Lower leg skin (tissue), 4 donors: Measurements from ENCODE around the gene METTL26. TPM values are rescaled to one million over a fixed set of nuclear protein-coding genes. Genes with fewer than 3 reads are reported as not detected.

Experiments
- DNase-seq, 2 donors: peaks; one replicate each; pipeline ENCODE4 v3.0.0-alpha.2; 2019; ENCODE audit warnings: low spot score in 2 of 2
- H3K4me3 ChIP-seq: fragments of 200-600 bp; sonication (generic); 2 replicates; pipeline ENCODE4 v1.5.1; 2017; ENCODE audit warnings: mild to moderate bottlenecking, low read depth; ENCODE audit not compliant: poor library complexity, severe bottlenecking
- POLR2A ChIP-seq, 2 donors: fragments of 450-650 bp; IDR thresholded peaks; one replicate each; pipeline ENCODE4 v1.6.1; 2016 to 2017; ENCODE audit warnings: antibody characterized with exemption in 2 of 2, mild to moderate bottlenecking in 1 of 2, moderate library complexity in 1 of 2
- WGBS, 2 donors: methylation state at CpG; one replicate each; pipeline ENCODE4 v1.1.5; 2018; 5-methylcytosine and 5-hydroxymethylcytosine counted together
- intact Hi-C: fragments of 100-400 bp; cut with DNase I; formaldehyde crosslinking; loops from one replicate; pipeline ENCODE4 v1.15.0; 2023; ENCODE audit warnings: low total_unique reads
- total RNA-seq, 4 donors: library from RNA; depleted of rRNA; stranded (reverse); fragments of >200 nt; gene quantifications; one replicate each; pipeline ENCODE4 v1.1.0, GENCODE V29; 2016
- TF ChIP-seq, protein P1 (sequence below), 3 donors: fragments of 450-650 bp; IDR thresholded peaks; one replicate each; pipeline ENCODE4 v1.5.1; 2016; ENCODE audit warnings: antibody characterized with exemption in 3 of 3, mild to moderate bottlenecking in 3 of 3, moderate library complexity in 2 of 3

Gene METTL26
- total RNA-seq, 4 donors from 2014 or later = 108 to 161 (median 111) TPM

GRCh38 chr16:661184-661821 lies 25.2 kb upstream of the METTL26 start:
- TF ChIP-seq, protein P1, sequence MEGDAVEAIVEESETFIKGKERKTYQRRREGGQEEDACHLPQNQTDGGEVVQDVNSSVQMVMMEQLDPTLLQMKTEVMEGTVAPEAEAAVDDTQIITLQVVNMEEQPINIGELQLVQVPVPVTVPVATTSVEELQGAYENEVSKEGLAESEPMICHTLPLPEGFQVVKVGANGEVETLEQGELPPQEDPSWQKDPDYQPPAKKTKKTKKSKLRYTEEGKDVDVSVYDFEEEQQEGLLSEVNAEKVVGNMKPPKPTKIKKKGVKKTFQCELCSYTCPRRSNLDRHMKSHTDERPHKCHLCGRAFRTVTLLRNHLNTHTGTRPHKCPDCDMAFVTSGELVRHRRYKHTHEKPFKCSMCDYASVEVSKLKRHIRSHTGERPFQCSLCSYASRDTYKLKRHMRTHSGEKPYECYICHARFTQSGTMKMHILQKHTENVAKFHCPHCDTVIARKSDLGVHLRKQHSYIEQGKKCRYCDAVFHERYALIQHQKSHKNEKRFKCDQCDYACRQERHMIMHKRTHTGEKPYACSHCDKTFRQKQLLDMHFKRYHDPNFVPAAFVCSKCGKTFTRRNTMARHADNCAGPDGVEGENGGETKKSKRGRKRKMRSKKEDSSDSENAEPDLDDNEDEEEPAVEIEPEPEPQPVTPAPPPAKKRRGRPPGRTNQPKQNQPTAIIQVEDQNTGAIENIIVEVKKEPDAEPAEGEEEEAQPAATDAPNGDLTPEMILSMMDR (IDR thresholded peaks at IDR 0.05) = no peak
- no peak for TF ChIP-seq POLR2A (IDR thresholded peaks at IDR 0.05)
- H3K4me3 ChIP-seq = no peak overlapping the region
- WGBS, 2 donors = 53 to 79% methylated on average over 29 to 32 of the region's 35 CpGs
- intact Hi-C loops = loop anchor here (10.0 kb wide), 1 partner anchor 117 kb away; no protein-coding TSS in a partner anchor
- no peak for DNase-seq

DNA sequence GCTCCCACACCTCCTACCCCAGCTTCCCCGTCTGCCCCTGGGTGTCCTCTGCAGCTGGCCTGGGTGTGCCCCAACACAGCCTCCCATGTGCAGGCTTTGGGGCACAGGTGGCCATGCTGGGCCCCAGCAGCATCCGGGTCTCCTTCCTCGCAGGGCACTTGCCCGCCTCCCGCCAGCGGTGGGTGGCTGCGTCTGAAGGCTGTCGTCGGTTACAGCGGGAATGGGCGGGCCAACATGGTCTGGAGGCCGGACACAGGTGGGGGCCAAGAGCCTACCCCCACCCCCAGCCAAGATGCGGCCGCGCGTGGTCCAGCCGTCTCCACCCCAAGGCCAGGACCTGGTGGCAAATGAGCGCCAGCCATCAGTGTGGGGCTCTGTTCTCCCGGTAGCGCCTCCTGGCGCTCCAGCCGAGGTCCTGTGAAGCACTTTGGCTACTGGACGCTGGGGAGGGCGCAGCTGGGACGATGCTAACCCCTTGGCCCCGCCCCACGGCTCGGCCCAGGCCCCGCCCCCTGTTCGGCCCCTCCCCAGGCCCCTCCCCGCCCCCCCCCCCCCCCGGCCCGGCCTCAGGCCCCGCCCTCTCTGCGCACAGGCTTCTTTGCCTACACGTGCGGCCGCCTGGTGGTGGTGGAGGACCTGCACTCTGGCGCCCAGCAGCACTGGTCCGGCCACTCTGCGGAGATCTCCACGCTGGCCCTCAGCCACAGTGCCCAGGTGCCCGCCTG lies 24.5 kb upstream of the METTL26 start:
- no peak for TF ChIP-seq POLR2A (IDR thresholded peaks at IDR 0.05)
- TF ChIP-seq, protein P1 (IDR thresholded peaks at IDR 0.05) = no peak
- intact Hi-C loops = loop anchor here (10.0 kb wide), 1 partner anchor 116 kb away; no protein-coding TSS in a partner anchor
- H3K4me3 ChIP-seq = no peak overlapping the region

DNA sequence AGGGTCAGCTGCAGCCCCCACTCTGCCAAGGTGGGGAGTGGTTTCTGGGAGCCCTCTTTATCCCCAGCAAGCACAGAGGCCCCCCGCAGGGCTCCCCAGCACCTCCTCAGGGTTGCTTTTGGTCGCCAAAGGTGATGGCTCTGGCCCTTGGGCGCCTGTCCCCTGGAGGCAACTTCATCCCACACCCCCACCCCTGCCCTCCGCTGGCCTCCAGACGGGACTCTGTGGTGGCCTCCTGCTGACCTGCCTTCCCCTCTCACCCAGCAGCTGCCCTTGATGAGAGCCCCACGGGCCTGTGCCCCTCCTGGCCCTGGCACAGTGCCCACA lies 24.0 kb upstream of the METTL26 start:
- no peak for DNase-seq
- TF ChIP-seq, protein P1 (IDR thresholded peaks at IDR 0.05) = no peak
- no peak for TF ChIP-seq POLR2A (IDR thresholded peaks at IDR 0.05)
- WGBS, 2 donors = 61 to 66% methylated on average over 3 to 6 of the region's 6 CpGs
- intact Hi-C loops = loop anchor here (10.0 kb wide), 1 partner anchor 115 kb away; no protein-coding TSS in a partner anchor
- H3K4me3 ChIP-seq = no peak overlapping the region

More for the DNA sequence above, 24.5 kb upstream of the METTL26 start:
- peak; percentile 68 to 96 for DNase-seq
- 31 to 65% methylated on average over 17 to 23 of the region's 43 CpGs for WGBS, 2 donors

DNA sequence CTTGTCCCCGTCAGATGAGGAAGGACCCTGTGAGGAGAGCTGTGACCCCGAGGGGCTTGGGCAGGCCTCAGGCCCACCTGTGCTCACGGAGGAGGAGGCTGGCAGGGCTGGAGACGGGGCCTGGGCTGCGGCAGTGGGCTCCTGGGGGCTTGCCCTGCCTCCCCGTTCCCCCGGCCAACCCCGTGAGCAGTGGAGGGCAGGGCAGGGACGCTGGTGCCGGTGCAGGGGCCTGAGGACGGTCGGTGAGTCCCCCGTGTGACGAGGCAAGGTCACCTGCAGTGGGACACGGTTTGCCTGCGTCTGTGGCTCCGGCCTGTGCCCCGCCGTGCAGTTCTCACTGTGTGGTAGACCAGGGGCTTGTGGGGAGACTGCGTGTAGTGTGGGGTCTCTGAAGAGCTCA lies 23.5 kb upstream of the METTL26 start:
- no peak for DNase-seq
- WGBS, 2 donors = 83 to 86% methylated on average over 8 to 16 of the region's 20 CpGs
- intact Hi-C loops = loop anchor here (10.0 kb wide), 1 partner anchor 115 kb away; no protein-coding TSS in a partner anchor
- no peak overlapping the region for H3K4me3 ChIP-seq
- TF ChIP-seq POLR2A (IDR thresholded peaks at IDR 0.05) = no peak
- TF ChIP-seq, protein P1 (IDR thresholded peaks at IDR 0.05) = no peak

GRCh38 chr16:658679-659571 lies 22.8 kb upstream of the METTL26 start:
- intact Hi-C loops = no loop called here
- no peak for DNase-seq
- TF ChIP-seq POLR2A (IDR thresholded peaks at IDR 0.05) = no peak
- TF ChIP-seq, protein P1 (IDR thresholded peaks at IDR 0.05) = no peak
- WGBS, 2 donors = 92 to 93% methylated on average over 23 to 32 of the region's 35 CpGs
- H3K4me3 ChIP-seq = no peak overlapping the region
